Measurements from ENCODE around the gene CAT.

CAT gene

GRCh38 chr11:34505874-34506273, 67.1 kb downstream of the CAT start:
- H3K27me3 ChIP-seq (ENCODE audit: insufficient read depth, low read length): no peaks in the 10 kb centered on the region
- no peak overlapping the region for H3K27ac ChIP-seq (ENCODE audit: low read length)
- no peak overlapping the region for H3K9ac ChIP-seq (ENCODE audit: low read depth, low read length)
- H3K9me3 ChIP-seq (ENCODE audit: insufficient read depth, low read depth, low read length): no peaks in the 10 kb centered on the region
- H3K4me3 ChIP-seq (ENCODE audit: low read length): no peak overlapping the region
- no peaks in the 10 kb centered on the region for H3K4me1 ChIP-seq (ENCODE audit: insufficient read depth, low read length)
- H3K36me3 ChIP-seq (ENCODE audit: insufficient read depth, low read depth, low read length): no peaks in the 10 kb centered on the region

GRCh38 chr11:34507156-34507555, 68.4 kb downstream of the CAT start:
- no peaks in the 10 kb centered on the region for H3K27me3 ChIP-seq (ENCODE audit: insufficient read depth, low read length)
- H3K36me3 ChIP-seq (ENCODE audit: insufficient read depth, low read depth, low read length): no peaks in the 10 kb centered on the region
- no peak overlapping the region for H3K9ac ChIP-seq (ENCODE audit: low read depth, low read length)
- H3K9me3 ChIP-seq (ENCODE audit: insufficient read depth, low read depth, low read length): no peaks in the 10 kb centered on the region
- no peak overlapping the region for H3K4me3 ChIP-seq (ENCODE audit: low read length)
- no peak overlapping the region for H3K27ac ChIP-seq (ENCODE audit: low read length)
- no peaks in the 10 kb centered on the region for H3K4me1 ChIP-seq (ENCODE audit: insufficient read depth, low read length)

- Histone ChIP-seq H3K4me3 (ENCODE audit: low read length) (no peak overlapping the region), H3K27ac (ENCODE audit: low read length) (no peak overlapping the region), H3K9me3 (ENCODE audit: insufficient read depth, low read depth, low read length) (no peaks in the 10 kb centered on the region), H3K4me1 (ENCODE audit: insufficient read depth, low read length) (no peaks in the 10 kb centered on the region), H3K36me3 (ENCODE audit: insufficient read depth, low read depth, low read length) (no peaks in the 10 kb centered on the region), H3K9ac (ENCODE audit: low read depth, low read length) (no peak overlapping the region), H3K27me3 (ENCODE audit: insufficient read depth, low read length) (no peaks in the 10 kb centered on the region)
Observed at GRCh38 chr11:34507610-34508009, 68.9 kb downstream of the CAT start.

- no peaks in the 10 kb centered on the region for H3K27me3 ChIP-seq (ENCODE audit: insufficient read depth, low read length)
- no peak overlapping the region for H3K27ac ChIP-seq (ENCODE audit: low read length)
- H3K9me3 ChIP-seq (ENCODE audit: insufficient read depth, low read depth, low read length): no peaks in the 10 kb centered on the region
- H3K4me3 ChIP-seq (ENCODE audit: low read length): no peak overlapping the region
- no peaks in the 10 kb centered on the region for H3K36me3 ChIP-seq (ENCODE audit: insufficient read depth, low read depth, low read length)
- H3K4me1 ChIP-seq (ENCODE audit: insufficient read depth, low read length): no peaks in the 10 kb centered on the region
- H3K9ac ChIP-seq (ENCODE audit: low read depth, low read length): no peak overlapping the region
Observed at GRCh38 chr11:34508524-34508923, 69.8 kb downstream of the CAT start.

- Histone ChIP-seq H3K4me1 (ENCODE audit: insufficient read depth, low read length) (no peaks in the 10 kb centered on the region), H3K27me3 (ENCODE audit: insufficient read depth, low read length) (no peaks in the 10 kb centered on the region), H3K27ac (ENCODE audit: low read length) (no peak overlapping the region)
Observed at GRCh38 chr11:34509336-34509876, 70.7 kb downstream of the CAT start.

GRCh38 chr11:34510218-34510617, 71.5 kb downstream of the CAT start:
- Histone ChIP-seq H3K36me3 (ENCODE audit: insufficient read depth, low read depth, low read length) (no peaks in the 10 kb centered on the region), H3K27me3 (ENCODE audit: insufficient read depth, low read length) (no peaks in the 10 kb centered on the region), H3K27ac (ENCODE audit: low read length) (no peak overlapping the region), H3K9ac (ENCODE audit: low read depth, low read length) (no peak overlapping the region), H3K9me3 (ENCODE audit: insufficient read depth, low read depth, low read length) (no peaks in the 10 kb centered on the region), H3K4me1 (ENCODE audit: insufficient read depth, low read length) (no peaks in the 10 kb centered on the region), H3K4me3 (ENCODE audit: low read length) (no peak overlapping the region)

More at GRCh38 chr11:34509336-34509876, 70.7 kb downstream of the CAT start:
- Histone ChIP-seq H3K9me3 (ENCODE audit: insufficient read depth, low read depth, low read length) (no peaks in the 10 kb centered on the region), H3K4me3 (ENCODE audit: low read length) (no peak overlapping the region), H3K36me3 (ENCODE audit: insufficient read depth, low read depth, low read length) (no peaks in the 10 kb centered on the region), H3K9ac (ENCODE audit: low read depth, low read length) (no peak overlapping the region)

- no peaks in the 10 kb centered on the region for H3K4me1 ChIP-seq (ENCODE audit: insufficient read depth, low read length)
- H3K27ac ChIP-seq (ENCODE audit: low read length): no peak overlapping the region
- H3K36me3 ChIP-seq (ENCODE audit: insufficient read depth, low read depth, low read length): no peaks in the 10 kb centered on the region
- no peaks in the 10 kb centered on the region for H3K9me3 ChIP-seq (ENCODE audit: insufficient read depth, low read depth, low read length)
- H3K27me3 ChIP-seq (ENCODE audit: insufficient read depth, low read length): no peaks in the 10 kb centered on the region
- no peak overlapping the region for H3K4me3 ChIP-seq (ENCODE audit: low read length)
- H3K9ac ChIP-seq (ENCODE audit: low read depth, low read length): no peak overlapping the region
Observed at GRCh38 chr11:34510673-34511072, 71.9 kb downstream of the CAT start.

- no peaks in the 10 kb centered on the region for H3K4me1 ChIP-seq (ENCODE audit: insufficient read depth, low read length)
- no peak overlapping the region for H3K27ac ChIP-seq (ENCODE audit: low read length)
- no peaks in the 10 kb centered on the region for H3K9me3 ChIP-seq (ENCODE audit: insufficient read depth, low read depth, low read length)
- H3K36me3 ChIP-seq (ENCODE audit: insufficient read depth, low read depth, low read length): no peaks in the 10 kb centered on the region
- H3K27me3 ChIP-seq (ENCODE audit: insufficient read depth, low read length): no peaks in the 10 kb centered on the region
- no peak overlapping the region for H3K9ac ChIP-seq (ENCODE audit: low read depth, low read length)
- no peak overlapping the region for H3K4me3 ChIP-seq (ENCODE audit: low read length)
Observed at GRCh38 chr11:34512840-34513681, 74.3 kb downstream of the CAT start.

GRCh38 chr11:34513682-34514449, 75.1 kb downstream of the CAT start, which contains the start of gene ELF5:
ELF5 (minus strand) TSS chr11:34513794; CDS start chr11:34505749, 8,045 bp downstream.
- no peak within 1 kb of the TSS for H3K9ac ChIP-seq (ENCODE audit: low read depth, low read length)
- no peaks in the 10 kb centered on the region for H3K36me3 ChIP-seq (ENCODE audit: insufficient read depth, low read depth, low read length)
- H3K27ac ChIP-seq (ENCODE audit: low read length): no peak within 1 kb of the TSS

GRCh38 chr11:34514597-34514996, 75.9 kb downstream of the CAT start:
- no peaks in the 10 kb centered on the region for H3K9me3 ChIP-seq (ENCODE audit: insufficient read depth, low read depth, low read length)
- H3K27ac ChIP-seq (ENCODE audit: low read length): no peak overlapping the region
- H3K36me3 ChIP-seq (ENCODE audit: insufficient read depth, low read depth, low read length): no peaks in the 10 kb centered on the region
- H3K27me3 ChIP-seq (ENCODE audit: insufficient read depth, low read length): no peaks in the 10 kb centered on the region
- H3K4me3 ChIP-seq (ENCODE audit: low read length): no peak overlapping the region
- no peak overlapping the region for H3K9ac ChIP-seq (ENCODE audit: low read depth, low read length)
- H3K4me1 ChIP-seq (ENCODE audit: insufficient read depth, low read length): no peaks in the 10 kb centered on the region

More at GRCh38 chr11:34513682-34514449, 75.1 kb downstream of the CAT start, which contains the start of gene ELF5:
- Histone ChIP-seq H3K4me3 (ENCODE audit: low read length) (no peak within 1 kb of the TSS), H3K9me3 (ENCODE audit: insufficient read depth, low read depth, low read length) (no peaks in the 10 kb centered on the region), H3K27me3 (ENCODE audit: insufficient read depth, low read length) (no peaks in the 10 kb centered on the region), H3K4me1 (ENCODE audit: insufficient read depth, low read length) (no peaks in the 10 kb centered on the region)

- H3K27me3 ChIP-seq (ENCODE audit: insufficient read depth, low read length): no peaks in the 10 kb centered on the region
- H3K9ac ChIP-seq (ENCODE audit: low read depth, low read length): no peak overlapping the region
- H3K36me3 ChIP-seq (ENCODE audit: insufficient read depth, low read depth, low read length): no peaks in the 10 kb centered on the region
- no peaks in the 10 kb centered on the region for H3K9me3 ChIP-seq (ENCODE audit: insufficient read depth, low read depth, low read length)
- no peak overlapping the region for H3K4me3 ChIP-seq (ENCODE audit: low read length)
- no peak overlapping the region for H3K27ac ChIP-seq (ENCODE audit: low read length)
- no peaks in the 10 kb centered on the region for H3K4me1 ChIP-seq (ENCODE audit: insufficient read depth, low read length)
Observed at GRCh38 chr11:34516247-34517040, 77.7 kb downstream of the CAT start.
